NCI-H2227 (cell line): ENCODE data around the gene CA5A.
"Not testable (repeated sequence)": the region's sequence is repeated elsewhere in the genome, so short reads cannot be mapped to it uniquely, and the experiment has no call there.

Experiments
- DNase-seq: peaks from one replicate; lab custom pipeline; 2025; ENCODE audit not compliant: unreplicated experiment; lab: John Stamatoyannopoulos, UW

CA5A gene

DNA sequence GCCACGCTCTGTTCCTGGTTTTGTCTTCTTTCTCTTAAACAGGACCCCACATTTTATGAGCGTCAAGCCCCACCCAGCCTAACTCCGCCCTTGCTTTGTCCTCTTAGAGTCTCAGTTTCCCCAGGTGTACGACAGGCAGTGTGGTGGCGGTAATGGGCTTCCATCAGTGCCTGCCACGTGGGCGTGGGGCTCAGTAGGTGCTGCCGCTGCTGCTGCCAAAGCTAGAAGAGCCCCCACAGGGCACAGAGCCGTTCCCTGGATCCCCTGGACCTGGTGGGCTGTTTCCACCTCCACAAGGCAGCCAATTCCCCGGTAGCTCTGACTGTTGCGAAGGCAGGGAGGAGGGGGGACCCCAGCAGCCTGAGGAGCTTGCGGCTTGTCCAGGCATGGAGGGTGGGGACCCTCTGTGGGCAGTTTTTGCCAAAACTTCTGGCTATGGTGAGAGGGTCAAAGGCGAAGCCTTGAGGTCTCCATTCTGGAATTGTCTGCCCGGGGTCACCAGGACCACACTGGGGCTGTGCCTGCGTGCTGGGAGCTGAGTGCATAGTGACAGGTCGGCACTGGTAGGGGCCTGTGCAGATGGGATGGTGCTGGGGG is 39.3 kb downstream of the CA5A start:
- not testable (repeated sequence) for DNase-seq

DNA sequence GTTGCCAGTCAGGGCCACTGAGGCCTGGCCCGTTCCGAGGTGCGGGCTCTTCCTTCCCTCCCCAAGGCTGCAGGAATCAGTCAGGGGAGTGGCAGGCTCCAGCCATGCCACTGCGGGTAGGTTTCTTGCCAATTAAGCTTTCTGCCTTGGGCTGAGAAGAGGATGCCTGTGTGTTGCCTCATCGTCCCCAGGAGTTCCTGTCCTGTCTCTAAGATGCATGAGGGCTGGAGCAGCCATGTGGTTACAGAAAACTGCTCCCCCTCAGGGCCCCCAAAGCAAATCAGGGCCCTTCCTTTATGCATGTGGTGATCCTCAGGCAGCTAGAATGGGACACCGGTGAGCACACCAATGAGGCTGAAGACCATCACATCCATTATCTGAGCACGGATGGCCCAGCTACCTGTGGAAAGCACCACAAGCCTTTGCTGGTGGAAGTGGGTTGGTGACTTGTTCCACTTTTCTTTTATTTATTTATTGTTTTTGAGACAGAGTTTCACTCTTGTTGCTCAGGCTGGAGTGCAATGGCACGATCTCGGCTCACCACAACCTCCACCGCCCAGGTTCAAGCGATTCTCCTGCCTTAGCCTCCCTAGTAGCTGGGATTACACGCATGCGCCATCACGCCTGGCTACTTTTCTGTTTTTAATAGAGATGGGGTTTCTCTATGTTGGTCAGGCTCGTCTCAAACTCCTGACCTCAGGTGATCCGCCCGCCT is 40.0 kb downstream of the CA5A start:
- not testable (repeated sequence) for DNase-seq

DNA sequence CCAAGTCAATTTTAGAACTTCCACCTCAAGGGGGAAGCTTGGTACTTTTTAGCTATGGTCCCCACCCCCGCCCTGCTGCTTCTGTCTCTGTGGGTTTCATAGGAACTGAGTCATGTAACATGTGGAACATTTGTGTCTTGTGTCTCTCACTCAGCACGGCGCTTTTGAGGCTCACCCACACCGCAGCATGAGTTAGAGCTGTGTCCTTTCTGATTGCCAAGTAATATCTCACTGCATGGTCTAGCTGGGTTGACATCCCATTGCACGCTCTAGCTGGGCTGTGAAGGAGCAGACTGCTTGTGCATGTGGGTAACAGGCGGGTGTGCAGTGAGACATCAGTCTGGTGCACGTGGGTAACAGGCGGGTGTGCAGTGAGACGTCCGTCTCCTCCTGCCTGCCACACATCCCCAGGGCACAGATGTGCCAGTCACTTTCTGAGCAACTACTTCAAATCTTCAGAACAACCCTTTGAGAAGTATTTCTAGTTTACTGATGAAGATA is 40.6 kb downstream of the CA5A start:
- DNase-seq: no peak

DNA sequence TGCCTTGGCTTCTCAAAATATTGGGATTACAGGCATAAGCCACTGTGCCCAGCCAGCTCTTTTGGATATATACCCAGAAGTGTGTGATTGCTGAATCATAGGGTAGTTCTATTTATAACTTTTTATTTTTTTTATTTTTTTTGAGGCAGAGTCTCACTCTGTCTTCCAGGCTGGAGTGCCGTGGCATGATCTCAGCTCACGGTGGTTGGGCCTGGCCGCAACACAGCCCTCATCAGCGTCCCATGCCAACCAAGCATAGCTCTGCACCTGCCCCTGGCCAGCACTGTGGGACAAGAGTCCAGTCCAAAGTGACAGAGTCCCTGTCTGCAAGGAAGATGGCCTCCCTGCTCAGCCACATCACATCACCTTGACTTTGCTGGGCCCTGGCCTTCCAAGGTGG is 42.3 kb downstream of the CA5A start:
- not testable (repeated sequence) for DNase-seq

DNA sequence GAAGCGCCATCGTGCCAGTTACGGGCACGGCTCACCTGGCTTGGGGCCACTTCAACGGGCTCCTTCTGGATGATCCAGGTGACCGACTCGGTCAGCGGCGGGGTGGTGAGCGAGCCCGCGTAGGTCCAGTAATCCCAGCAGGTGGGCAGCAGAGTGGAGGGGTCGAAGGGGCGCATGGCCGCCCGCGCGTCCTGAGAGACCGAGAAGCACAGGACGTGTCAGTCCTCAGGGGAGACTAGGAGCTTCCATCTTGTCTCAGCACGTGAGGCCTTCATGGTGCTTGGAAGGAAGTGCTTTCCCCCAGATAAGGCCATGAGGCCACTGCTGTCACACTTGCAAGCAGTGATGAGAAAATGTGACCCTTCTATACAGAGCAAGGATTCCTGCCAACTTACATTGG is 44.6 kb downstream of the CA5A start:
- no peak for DNase-seq

DNA sequence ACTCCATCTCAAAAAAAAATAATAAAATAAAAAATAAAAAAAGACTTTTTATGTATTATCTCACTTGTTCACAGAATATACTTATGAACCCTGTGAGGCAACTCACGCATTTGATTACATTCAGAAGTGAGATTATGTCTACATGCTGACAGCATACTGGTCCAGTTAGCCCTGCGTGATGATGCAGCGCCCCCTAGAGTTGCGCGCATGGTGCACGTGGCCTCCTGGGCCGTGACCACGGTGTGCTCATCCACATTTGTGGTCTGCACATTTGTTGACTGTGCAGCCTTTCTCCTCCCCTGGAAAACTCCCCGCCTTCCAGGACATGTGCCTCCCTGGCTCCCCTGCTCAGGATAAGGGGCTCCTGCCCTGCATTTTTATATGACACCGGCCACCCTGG is 46.6 kb downstream of the CA5A start:
- not testable (repeated sequence) for DNase-seq

DNA sequence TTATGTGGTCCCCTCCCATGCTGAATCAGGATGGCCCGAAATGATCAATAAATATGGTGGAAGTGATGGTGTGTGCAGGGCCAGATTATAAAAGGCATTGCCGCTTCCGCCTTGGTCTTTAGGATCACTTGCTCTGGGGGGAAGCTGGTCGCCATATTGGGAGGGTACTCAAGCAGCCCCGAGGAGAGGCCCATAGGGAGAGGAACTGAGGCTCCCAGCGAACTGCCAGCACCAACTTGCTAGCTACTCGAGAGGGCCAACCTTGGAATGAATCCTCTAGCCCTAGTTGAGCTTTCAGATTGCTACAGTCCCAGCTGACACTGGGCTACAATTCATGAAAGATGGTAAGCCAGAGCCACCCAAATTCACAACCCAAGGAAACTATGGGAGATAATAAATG is 48.0 kb downstream of the CA5A start:
- DNase-seq: not testable (repeated sequence)

DNA sequence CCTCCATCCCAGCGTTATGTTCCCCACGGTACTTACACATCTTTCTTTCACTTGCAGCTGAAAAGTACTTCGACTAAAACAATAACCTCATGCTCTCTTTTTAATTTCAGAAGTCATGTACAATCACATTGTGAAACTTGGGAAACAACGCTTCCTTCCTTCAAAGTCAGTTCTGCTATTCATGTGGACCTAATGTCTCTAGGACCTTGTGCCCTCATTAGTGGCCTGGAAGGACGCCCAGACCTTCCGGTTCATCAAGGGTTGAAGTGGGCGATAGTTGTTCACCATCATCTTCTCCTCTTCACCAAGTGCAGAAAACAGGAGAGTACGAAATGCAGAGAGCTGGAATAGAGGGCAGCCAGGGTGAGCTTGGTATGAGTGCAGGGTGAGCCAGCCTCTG is 48.4 kb downstream of the CA5A start:
- not testable (repeated sequence) for DNase-seq

DNA sequence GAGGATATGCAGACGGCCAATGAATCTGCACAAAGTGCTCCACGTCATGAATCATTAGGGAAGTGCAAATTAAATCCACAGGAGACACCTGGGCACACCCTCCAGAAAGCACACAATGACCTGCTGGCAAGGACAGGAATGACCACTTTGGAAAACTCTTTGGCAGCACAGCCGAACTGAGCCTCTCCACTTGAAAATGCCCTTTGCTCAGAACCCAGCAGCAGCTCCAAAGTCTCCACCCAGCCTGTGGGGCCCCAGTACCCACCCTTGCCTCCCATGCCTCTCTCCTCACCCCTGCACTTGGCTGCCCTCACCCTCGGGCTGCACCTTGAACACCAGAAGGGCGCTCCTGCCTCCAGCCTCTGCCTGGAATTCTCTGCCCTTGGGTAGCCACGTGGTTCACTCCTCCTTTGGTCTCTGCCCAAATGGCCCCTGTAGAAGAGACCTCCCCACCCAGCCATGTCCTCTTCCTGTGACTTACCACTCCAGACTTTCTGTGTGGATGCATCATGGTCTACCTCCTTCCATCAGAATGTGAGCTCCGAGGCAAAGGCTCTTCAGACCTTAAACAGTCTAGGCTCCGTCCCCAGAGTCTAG is 50.9 kb downstream of the CA5A start:
- DNase-seq: not testable (repeated sequence)

DNA sequence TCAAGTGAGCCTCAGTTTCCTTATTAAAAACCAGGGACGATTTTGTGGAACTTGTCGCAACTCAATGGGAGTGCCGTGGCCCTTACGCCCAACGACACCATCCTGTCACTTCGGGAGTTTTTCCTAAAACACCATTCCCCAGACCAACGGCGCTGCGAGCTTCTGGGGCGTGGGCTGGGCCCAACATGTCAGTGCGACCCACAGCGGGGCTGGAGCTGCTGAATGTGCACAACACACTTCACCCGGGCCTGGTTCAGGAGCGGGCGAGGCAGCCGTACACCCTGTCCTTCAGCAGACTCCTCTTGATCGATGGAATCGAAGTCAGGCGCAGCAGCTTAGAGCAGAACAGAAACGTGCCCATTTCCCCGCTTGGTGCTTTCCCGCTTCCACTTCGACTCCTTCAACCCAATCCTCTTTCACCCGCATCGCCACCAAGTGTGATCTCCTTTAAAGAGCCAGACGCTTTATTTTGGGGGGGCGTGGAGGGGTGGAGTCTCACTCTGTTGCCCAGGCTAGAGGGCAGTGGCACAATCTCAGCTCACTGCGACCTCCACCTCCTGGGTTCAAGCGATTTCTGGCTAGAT is 53.8 kb downstream of the CA5A start:
- DNase-seq: no peak

DNA sequence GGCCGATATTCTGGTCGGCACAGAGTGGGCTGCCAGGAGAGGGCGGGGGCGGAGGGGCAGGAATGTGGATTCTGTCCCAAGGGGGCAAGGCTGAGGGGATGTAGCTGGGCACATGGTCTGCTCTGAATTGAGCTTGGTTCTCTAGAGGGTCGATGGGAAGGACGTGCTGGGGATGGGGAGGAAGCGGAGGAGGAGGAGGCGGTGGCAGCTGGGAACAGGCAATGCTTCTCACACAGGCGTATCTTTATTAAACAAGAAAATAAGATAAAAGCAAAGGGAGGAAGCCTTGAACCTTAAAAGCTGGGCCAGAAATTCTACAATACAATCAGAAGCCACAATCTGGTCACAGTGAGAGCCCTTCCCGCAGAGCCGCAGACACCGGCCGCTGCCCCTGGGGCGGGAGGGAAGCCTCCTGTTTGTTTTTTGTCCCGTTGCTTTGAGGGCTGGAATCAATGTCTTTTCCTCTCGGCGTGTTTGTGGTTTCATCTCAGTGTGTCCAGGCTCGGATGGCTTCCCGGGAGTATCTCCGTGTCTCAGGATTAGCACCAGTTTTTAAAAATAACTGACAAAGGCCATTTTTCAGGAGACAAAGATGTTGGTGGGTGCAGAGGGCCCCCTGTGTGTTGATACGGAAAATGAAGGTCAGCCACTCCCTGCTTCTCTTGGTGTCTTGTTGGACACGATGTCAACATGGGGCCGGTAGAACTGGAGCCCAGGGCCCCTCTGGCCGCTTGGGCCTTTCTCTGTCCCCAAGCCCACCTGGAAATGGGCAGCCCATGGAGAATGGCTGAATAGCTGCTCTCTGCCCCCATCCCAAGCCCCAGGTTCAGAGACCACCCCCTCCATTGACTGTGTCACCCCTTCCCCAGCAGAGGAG is 54.8 kb downstream of the CA5A start:
- DNase-seq: no peak

DNA sequence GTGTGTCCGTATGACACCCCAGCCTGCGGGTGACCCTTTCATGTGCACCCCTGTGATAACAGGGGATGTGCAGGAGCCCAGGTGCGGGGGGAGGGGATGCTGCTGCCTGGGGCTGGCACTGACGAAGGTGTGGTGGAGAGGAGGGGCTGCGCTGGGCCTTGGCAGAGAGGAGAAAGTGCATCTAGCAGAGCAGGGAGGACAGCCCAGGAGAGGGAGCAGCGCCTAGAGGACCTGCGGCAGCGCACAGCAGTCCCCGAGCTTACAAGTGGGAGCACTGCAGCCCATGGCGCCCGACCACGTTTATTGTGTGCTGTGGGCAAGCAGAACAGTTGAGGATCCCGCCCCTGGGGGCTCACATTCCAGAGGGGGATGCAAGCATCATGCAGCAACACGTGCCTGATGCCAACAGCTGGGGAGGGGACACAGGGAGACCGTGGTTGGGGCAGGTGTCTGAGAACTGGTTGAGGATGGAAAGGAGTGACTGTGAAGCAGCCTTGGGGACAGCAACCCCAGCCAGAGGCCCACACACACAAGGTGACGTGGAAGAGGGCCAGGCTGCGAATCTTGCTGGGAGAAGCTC is 56.1 kb downstream of the CA5A start:
- DNase-seq: no peak

DNA sequence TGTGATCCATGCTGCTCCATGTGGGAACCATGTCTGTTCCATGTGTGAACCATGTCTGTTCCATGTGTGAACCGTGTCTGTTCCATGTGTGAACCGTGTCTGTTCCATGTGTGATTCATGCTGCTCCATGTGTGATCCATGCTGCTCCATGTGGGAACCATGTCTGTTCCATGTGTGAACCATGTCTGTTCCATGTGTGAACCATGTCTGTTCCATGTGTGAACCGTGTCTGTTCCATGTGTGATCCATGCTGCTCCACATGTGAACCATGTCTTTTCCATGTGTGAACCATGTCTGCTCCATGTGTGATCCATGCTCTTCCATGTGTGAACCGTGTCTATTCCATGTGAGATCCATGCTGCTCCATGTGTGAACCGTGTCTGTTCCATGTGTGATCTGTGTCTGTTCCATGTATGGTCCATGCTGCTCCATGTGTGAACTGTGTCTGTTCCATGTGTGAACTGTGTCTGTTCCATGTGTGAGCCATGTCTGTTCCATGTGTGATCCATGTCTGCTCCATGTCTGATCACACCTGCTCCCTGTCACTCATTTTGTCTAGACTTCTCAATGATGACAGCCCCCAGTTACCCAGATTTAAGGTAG is 56.8 kb downstream of the CA5A start:
- DNase-seq: not testable (repeated sequence)

DNA sequence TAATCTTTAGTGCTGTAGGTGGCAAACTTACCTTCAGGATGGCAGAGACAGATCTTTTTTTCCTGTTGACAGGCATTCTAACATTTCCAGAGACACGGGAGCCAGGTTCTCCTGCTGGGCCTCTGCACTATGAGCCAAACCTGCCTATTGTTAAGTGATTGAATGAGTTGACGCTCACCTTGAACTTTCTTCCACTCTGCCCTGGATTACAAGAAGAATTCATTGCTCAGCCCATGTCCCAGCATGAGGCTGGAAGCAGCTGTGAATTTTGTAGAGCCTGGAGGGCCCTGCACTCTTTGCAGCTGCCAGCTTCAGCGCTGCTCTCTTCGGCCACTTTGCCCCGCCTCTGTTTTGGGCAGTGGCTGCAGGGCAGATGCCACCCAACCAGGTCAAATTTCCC is 57.6 kb downstream of the CA5A start:
- DNase-seq: no peak

DNA sequence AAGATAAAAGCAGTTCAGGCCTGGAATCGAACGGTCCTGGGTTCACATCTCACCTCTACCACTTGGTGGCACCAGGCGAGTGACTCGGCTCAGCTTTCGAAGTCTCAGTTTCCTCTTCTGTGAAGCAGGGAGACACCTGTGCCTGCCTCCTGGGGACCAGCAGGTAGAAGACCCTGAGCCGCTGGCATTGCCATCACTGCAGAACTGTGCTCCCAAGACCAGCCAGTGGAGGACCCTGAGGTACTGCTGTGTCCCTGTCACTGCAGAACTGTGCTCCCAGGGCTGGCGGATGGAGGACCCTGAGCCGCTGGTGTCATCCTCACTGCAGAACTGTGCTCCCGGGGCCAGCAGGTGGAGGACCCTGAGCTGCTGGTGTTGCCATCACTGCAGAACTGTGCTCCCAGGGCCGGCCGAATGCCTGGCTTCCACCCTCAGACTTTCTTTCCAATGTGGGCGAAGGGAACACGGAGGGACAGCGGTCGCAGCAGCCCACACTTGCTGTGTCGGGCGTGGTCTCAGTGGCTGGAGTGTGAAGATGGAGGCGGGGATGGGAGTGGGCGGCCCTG is 58.3 kb downstream of the CA5A start:
- no peak for DNase-seq

DNA sequence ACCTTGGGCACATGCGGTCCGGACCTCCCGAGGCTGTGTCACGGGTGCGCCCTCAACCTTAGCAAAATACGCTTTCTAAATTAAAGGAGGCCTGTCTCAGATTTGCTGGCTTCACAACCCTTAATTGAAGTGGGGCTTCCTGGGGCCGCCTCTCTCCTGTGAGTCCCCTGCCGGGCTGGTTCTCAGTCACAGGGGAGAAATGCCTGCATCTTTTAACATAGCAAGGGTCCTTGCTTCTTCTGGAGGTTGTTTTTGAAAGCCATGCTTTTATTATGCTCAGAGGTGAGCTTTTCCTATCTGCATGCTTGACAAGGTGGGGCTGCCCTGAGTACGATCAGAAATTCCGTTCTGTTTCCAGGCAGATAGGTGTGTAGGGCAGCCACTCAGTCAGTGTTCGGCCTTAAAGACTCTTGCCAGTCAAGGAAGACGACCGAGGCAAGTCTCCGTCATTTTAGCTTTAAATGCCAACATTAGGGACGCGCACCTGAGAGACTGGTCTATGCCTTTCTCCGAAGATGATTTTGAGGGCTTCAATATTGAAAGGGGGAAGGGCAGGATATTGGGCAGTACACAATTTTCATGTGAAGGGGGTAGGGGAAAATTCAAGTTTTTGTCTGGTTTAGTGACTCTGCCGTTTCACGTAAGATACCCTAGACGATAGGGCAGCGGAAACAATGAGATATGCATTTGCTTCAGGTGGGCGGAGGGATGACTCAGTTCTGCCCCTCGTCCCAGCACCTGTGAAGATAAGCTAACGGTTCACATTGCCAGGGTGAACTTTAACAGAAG is 61.5 kb downstream of the CA5A start:
- no peak for DNase-seq

DNA sequence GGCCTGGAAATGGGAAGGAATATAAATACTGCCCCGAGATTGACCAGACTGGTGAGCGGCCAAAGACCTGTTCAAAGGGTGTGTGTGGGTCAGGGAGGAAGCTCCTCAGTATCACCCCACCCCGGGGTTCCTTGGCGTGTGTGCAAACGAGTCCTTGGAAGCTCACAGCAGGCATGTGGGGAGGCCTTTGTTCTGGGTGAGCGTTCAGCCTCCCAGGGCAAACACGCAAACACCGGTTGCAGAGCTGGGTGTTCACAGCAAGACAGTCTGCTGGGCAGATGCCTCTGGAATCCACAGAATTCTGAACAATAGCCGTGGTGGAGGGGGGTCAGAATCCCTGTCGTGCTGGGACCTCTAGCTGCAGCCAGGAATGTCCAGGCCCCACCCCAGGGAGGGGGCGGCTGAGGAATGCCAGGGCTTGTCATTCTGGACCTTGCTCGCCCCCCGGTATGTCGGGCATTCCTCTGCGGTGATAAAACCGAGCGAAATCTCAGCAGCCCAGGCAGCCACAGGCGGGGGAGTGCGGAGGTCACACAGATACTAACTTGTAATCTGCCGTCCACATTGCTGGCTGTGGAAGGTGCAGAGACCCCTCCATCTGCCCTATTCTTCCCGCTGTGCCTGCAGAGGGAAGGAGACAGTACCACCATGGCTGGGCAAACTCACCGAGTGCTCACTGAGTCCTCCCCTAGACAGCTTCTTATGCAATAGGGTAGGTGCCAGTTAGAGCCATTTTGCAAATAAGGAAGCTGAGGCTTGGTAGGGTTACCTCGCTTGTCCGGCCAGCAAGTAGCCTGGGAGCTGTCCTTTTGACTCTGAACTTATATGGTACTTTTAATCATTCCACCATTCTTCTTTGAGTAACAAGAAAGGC is 65.7 kb downstream of the CA5A start:
- not testable (repeated sequence) for DNase-seq

DNA sequence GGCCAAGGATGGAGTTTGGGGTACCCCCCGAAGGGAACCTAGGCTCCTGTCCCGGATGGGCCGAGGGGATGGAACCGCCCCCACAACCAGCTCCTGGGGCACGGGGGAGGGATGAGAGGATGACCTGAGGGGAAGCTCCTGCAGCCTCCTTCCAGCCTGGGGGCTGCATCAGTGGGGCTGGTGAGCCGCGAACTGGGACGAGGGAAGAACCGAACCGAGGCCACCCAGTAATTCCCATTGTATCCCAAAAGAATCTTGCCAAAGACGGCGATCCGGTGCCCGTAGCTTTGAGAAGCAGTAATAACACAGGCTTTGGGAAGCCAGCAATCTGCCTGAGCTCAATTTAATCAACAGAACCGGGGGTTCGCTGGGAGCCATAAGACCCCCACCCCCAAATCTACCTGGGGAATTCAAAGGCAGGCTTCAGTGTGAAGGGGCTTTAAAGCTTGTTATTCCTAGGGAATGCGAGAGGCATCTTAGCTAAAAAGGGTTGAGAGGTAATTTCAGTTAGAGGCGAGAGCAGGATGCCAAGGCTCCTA is 66.4 kb downstream of the CA5A start:
- not testable (repeated sequence) for DNase-seq
